ENCODE data around the gene ZSWIM5.
A peak's percentile ranks its signal among the peaks of the same experiment; 100 is the strongest.
"Not testable (repeated sequence)": the region's sequence is repeated elsewhere in the genome, so short reads cannot be mapped to it uniquely, and the experiment has no call there.

ZSWIM5 gene

DNA sequence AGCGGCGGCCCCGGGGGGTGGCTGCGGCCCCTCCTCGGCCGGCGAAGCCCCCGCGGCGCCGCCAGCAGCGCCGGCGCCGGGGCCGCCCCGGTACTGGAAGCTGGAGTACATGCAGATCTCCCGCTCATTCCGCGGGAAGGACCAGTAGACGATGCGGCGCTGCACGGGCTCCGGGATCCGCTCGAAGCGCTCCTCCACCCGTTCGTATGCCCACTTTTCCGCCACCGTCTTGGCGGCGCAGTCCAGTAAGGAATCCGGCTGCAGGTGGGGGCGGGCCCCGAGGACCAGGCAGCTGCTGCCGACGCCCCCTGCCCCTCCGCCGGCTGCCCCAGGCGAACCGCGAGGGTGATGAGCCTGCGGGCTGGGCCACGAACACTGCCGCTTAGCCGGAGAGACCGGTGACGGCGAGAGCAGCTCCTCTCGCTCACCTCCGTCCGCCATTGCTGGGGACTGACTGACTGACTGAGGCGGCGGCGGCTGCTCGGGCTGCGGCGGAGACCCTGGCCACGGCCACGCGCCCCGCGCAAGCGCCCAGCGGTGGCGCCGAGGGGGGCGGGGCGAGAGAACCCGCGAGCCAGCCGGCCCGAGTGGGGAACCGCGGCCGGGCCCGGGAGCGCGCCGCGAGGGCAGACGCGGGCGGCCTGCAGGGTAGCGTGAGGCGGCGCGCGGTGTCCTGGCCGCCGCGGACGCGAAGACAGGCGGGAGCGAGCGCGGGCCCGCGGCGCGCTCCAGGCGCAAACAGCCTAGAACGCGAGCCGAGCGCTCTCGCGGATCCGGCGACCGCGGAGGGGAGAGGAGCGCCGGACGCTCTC lies at the start of gene ZSWIM5:
ZSWIM5 (minus strand) TSS at position 696 of the 812 bp plus-strand sequence; CDS start at position 441, 255 bp downstream.
- Histone ChIP-seq H3K27me3 (ENCODE audit: control insufficient read depth in 5 of 5, insufficient read depth in 4 of 5, low read length in 5 of 5) (peaks cover 0 to 5% (median 3%) of the 10 kb centered on the region in 5 donors), H3K27ac (ENCODE audit: low read depth, low read length) (no peak within 1 kb of the TSS), H3K4me1 (ENCODE audit: control insufficient read depth in 5 of 5, insufficient read depth in 5 of 5, low read length in 5 of 5) (peaks cover 2 to 19% (median 13%) of the 10 kb centered on the region in 5 donors), H3K9ac (ENCODE audit: low read length in 5 of 5) (peak within 1 kb of the TSS; percentile 26 to 75 (median 40)), H3K9me3 (ENCODE audit: control insufficient read depth in 5 of 5, low read length in 5 of 5) (no peaks in the 10 kb centered on the region), H3K4me3 (ENCODE audit: low read depth in 1 of 5, low read length in 5 of 5) (peak within 1 kb of the TSS; percentile 77 to 93 (median 82)), H3K36me3 (ENCODE audit: control insufficient read depth in 5 of 5, insufficient read depth in 5 of 5, low read length in 5 of 5) (no peaks in the 10 kb centered on the region)

DNA sequence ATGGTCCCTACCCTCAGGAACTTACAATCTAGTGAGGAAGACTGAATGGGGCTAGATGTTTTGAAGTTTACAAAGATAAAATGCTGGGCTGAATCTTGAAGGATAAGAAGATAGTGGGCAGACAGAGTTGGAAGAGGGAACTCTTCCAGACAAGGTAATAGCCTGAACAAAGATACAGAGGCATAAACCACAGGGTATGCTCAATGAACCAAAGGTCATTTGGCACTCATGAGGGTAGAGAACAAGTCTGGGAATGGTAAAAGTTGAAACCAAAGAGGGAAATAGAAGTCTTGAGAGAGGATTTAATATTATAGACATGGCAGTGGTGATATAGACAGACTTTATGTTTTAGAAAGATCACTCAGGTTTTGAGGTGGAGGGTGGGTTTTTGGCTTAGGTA lies 48.1 kb upstream of the ZSWIM5 start:
- Histone ChIP-seq H3K36me3 (ENCODE audit: control insufficient read depth in 5 of 5, insufficient read depth in 5 of 5, low read length in 5 of 5) (no peaks in the 10 kb centered on the region), H3K4me3 (ENCODE audit: low read depth in 1 of 5, low read length in 5 of 5) (no peak overlapping the region), H3K9me3 (ENCODE audit: control insufficient read depth in 5 of 5, low read length in 5 of 5) (peaks cover 0 to 16% (median 8%) of the 10 kb centered on the region in 5 donors), H3K9ac (ENCODE audit: low read length in 5 of 5) (no peak overlapping the region), H3K27ac (ENCODE audit: low read depth, low read length) (no peak overlapping the region), H3K27me3 (ENCODE audit: control insufficient read depth in 5 of 5, insufficient read depth in 4 of 5, low read length in 5 of 5) (no peaks in the 10 kb centered on the region), H3K4me1 (ENCODE audit: control insufficient read depth in 5 of 5, insufficient read depth in 5 of 5, low read length in 5 of 5) (no peaks in the 10 kb centered on the region)

DNA sequence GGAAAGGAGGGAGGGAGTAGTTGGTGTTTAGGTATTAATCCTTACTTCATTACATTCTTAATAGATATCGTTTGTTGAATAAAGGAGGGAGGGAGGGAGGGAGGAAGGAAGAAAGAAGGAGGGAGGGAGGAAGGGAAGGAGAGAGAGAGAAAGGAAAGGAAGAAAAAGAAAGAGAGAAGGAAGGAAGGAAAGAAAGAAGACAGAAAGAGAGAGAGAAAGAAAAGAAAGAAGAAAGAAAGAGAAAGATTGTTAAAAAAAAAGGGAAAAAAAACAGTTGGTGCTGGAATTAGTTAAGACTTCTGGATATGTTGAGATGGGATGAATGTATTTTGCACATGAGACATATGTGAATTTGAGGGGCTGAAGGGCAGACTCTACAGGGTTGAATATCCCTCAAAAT lies 44.1 kb upstream of the ZSWIM5 start:
- H3K9ac ChIP-seq (ENCODE audit: low read length in 5 of 5): no peak overlapping the region
- H3K36me3 ChIP-seq (ENCODE audit: control insufficient read depth in 5 of 5, insufficient read depth in 5 of 5, low read length in 5 of 5): no peaks in the 10 kb centered on the region
- peaks cover 0 to 3% (median 0%) of the 10 kb centered on the region in 5 donors for H3K9me3 ChIP-seq (ENCODE audit: control insufficient read depth in 5 of 5, low read length in 5 of 5)
- H3K27me3 ChIP-seq (ENCODE audit: control insufficient read depth in 5 of 5, insufficient read depth in 4 of 5, low read length in 5 of 5): no peaks in the 10 kb centered on the region
- no peaks in the 10 kb centered on the region for H3K4me1 ChIP-seq (ENCODE audit: control insufficient read depth in 5 of 5, insufficient read depth in 5 of 5, low read length in 5 of 5)
- H3K27ac ChIP-seq (ENCODE audit: low read depth, low read length): no peak overlapping the region
- H3K4me3 ChIP-seq (ENCODE audit: low read depth in 1 of 5, low read length in 5 of 5): no peak overlapping the region

DNA sequence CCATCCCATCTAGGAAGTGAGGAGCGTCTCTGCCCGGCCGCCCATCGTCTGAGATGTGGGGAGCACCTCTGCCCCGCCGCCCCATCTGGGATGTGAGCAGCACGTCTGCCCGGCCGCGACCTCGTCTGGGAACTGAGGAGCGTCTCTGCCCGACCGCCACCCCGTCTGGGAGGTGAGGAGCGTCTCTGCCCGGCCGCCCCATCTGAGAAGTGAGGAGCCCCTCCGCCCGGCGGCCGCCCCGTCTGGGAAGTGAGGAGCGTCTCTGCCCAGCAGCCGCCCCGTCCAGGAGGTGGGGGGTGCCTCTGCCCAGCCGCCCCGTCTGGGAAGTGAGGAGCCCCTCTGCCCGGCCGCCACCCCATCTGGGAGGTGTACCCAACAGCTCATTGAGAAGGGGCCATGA lies 41.6 kb upstream of the ZSWIM5 start:
- H3K27ac ChIP-seq (ENCODE audit: low read depth, low read length); H3K27me3 ChIP-seq (ENCODE audit: control insufficient read depth in 5 of 5, insufficient read depth in 4 of 5, low read length in 5 of 5); H3K9ac ChIP-seq (ENCODE audit: low read length in 5 of 5); H3K4me3 ChIP-seq (ENCODE audit: low read depth in 1 of 5, low read length in 5 of 5); H3K4me1 ChIP-seq (ENCODE audit: control insufficient read depth in 5 of 5, insufficient read depth in 5 of 5, low read length in 5 of 5); H3K9me3 ChIP-seq (ENCODE audit: control insufficient read depth in 5 of 5, low read length in 5 of 5); H3K36me3 ChIP-seq (ENCODE audit: control insufficient read depth in 5 of 5, insufficient read depth in 5 of 5, low read length in 5 of 5): not testable (repeated sequence)

DNA sequence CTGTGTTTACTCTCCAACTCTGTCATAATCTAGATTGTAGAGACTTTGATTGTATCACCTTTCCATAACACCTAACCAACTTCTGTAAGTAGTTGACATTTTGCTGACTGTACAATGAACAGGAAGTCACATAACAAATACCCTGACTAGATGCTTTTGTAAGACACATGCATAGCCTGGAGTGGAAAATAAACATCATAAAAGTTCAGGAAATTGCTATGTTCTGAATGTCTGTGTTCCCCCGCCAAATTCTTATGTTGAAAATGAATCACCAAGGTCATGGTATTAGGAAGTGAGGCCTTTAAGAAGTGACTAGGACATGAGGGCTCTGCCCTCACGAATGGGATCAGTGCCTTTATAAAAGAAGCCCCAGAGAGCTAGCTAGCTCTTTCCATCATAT lies 40.4 kb upstream of the ZSWIM5 start:
- Histone ChIP-seq H3K9me3 (ENCODE audit: control insufficient read depth in 5 of 5, low read length in 5 of 5) (peaks cover 0 to 4% (median 0%) of the 10 kb centered on the region in 5 donors), H3K4me3 (ENCODE audit: low read depth in 1 of 5, low read length in 5 of 5) (no peak overlapping the region), H3K4me1 (ENCODE audit: control insufficient read depth in 5 of 5, insufficient read depth in 5 of 5, low read length in 5 of 5) (no peaks in the 10 kb centered on the region), H3K27ac (ENCODE audit: low read depth, low read length) (no peak overlapping the region), H3K27me3 (ENCODE audit: control insufficient read depth in 5 of 5, insufficient read depth in 4 of 5, low read length in 5 of 5) (no peaks in the 10 kb centered on the region), H3K36me3 (ENCODE audit: control insufficient read depth in 5 of 5, insufficient read depth in 5 of 5, low read length in 5 of 5) (no peaks in the 10 kb centered on the region), H3K9ac (ENCODE audit: low read length in 5 of 5) (no peak overlapping the region)

DNA sequence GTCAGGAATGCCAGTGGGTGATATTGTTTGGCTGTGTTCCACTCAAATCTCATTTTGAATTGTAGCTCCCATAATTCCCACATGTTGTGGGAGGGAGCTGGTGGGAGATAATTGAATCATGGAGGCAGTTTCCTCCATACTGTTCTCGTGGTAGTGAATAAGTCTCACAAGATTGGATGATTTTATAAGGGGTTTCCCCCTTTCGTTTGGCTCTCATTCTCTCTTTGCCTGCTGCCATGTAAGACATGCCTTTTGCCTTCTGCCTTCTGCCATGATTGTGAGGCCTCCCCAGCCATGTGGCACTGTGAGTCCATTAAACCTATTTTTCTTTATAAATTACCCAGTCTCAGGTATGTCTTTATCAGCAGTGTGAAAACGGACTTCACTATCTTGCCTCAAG lies 40.0 kb upstream of the ZSWIM5 start:
- H3K9ac ChIP-seq (ENCODE audit: low read length in 5 of 5); H3K27me3 ChIP-seq (ENCODE audit: control insufficient read depth in 5 of 5, insufficient read depth in 4 of 5, low read length in 5 of 5); H3K27ac ChIP-seq (ENCODE audit: low read depth, low read length); H3K4me1 ChIP-seq (ENCODE audit: control insufficient read depth in 5 of 5, insufficient read depth in 5 of 5, low read length in 5 of 5); H3K4me3 ChIP-seq (ENCODE audit: low read depth in 1 of 5, low read length in 5 of 5); H3K36me3 ChIP-seq (ENCODE audit: control insufficient read depth in 5 of 5, insufficient read depth in 5 of 5, low read length in 5 of 5); H3K9me3 ChIP-seq (ENCODE audit: control insufficient read depth in 5 of 5, low read length in 5 of 5): not testable (repeated sequence)

DNA sequence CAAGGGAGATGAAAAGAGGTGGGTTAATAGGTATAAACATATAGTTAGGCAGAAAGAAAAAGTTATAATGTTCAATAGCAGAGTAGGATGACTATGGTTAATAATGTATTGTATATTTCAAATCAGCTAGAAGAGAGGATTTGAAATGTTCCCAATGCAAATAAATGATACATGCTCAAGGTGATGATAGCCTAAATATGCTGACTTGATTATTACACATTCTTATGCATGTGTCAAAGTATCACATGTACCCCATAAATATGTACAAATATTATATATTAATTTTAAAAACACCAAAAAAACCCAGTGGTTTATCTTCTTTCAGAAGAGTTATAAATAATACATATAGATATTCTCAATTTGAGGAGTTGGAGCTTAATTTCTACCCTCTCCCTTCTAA lies 38.3 kb upstream of the ZSWIM5 start:
- Histone ChIP-seq H3K4me1 (ENCODE audit: control insufficient read depth in 5 of 5, insufficient read depth in 5 of 5, low read length in 5 of 5) (no peaks in the 10 kb centered on the region), H3K9ac (ENCODE audit: low read length in 5 of 5) (no peak overlapping the region), H3K9me3 (ENCODE audit: control insufficient read depth in 5 of 5, low read length in 5 of 5) (peaks cover 0 to 4% (median 0%) of the 10 kb centered on the region in 5 donors), H3K4me3 (ENCODE audit: low read depth in 1 of 5, low read length in 5 of 5) (no peak overlapping the region), H3K27ac (ENCODE audit: low read depth, low read length) (no peak overlapping the region), H3K27me3 (ENCODE audit: control insufficient read depth in 5 of 5, insufficient read depth in 4 of 5, low read length in 5 of 5) (no peaks in the 10 kb centered on the region), H3K36me3 (ENCODE audit: control insufficient read depth in 5 of 5, insufficient read depth in 5 of 5, low read length in 5 of 5) (no peaks in the 10 kb centered on the region)

DNA sequence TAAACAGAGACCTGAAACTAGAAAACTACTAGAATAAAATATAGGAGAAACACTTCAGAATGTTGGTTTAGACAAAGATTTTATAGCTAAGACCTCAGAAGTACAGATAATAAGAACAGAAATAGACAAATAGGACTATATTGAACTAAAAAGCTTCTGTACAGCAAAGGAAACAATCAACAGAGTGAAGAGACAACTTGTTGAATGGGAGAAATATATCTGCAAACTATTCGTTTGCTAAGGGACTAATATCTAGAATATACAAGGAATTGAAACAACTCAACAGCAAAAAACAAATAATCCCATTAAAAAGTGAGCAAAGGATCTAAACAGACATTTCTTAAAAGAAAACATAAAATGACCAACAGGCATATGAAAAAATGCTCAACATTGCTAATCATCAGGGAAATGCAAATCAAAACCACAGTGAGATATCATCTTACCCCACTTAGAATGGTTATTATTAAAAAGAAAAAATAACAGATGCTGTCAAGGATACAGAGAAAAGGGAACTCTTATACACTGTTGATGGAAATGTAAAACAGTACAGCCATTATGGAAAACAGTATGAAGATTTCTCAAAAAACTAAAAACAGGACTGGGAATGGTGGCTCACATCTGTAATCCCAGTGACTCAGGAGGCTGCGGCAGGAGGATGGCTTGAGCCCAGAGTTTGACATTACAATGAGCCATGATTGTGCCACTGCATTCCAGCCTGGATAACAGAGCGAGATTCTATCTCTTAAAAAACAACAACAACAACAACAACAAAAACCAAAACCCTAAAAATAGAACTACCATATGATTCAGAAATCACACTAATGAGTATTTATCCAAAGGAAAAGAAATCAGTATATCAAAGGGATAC lies 37.3 kb upstream of the ZSWIM5 start:
- no peak overlapping the region for H3K27ac ChIP-seq (ENCODE audit: low read depth, low read length)
- no peaks in the 10 kb centered on the region for H3K36me3 ChIP-seq (ENCODE audit: control insufficient read depth in 5 of 5, insufficient read depth in 5 of 5, low read length in 5 of 5)
- peaks cover 0 to 4% (median 0%) of the 10 kb centered on the region in 5 donors for H3K9me3 ChIP-seq (ENCODE audit: control insufficient read depth in 5 of 5, low read length in 5 of 5)
- H3K4me1 ChIP-seq (ENCODE audit: control insufficient read depth in 5 of 5, insufficient read depth in 5 of 5, low read length in 5 of 5): no peaks in the 10 kb centered on the region
- no peak overlapping the region for H3K9ac ChIP-seq (ENCODE audit: low read length in 5 of 5)
- no peak overlapping the region for H3K4me3 ChIP-seq (ENCODE audit: low read depth in 1 of 5, low read length in 5 of 5)
- no peaks in the 10 kb centered on the region for H3K27me3 ChIP-seq (ENCODE audit: control insufficient read depth in 5 of 5, insufficient read depth in 4 of 5, low read length in 5 of 5)

DNA sequence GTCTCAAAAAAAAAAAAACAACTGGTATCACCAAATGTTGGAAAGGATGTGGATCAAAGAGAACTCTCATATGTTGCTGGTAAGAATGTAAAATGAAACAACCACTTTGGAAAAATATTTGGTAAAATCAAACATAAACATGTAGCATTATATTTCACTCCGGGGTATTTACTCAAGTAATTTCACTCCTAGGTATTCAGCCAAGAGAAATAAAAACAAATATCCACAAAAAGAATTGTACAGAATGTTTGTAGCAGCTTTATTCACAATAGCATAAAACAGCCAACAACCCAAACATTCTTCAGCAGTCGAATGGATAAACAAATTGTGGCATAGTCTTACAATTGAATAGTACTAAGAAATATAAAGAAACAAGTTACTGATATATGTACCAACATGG lies 32.4 kb upstream of the ZSWIM5 start:
- Histone ChIP-seq H3K9me3 (ENCODE audit: control insufficient read depth in 5 of 5, low read length in 5 of 5) (peaks cover 0 to 4% (median 2%) of the 10 kb centered on the region in 5 donors), H3K27me3 (ENCODE audit: control insufficient read depth in 5 of 5, insufficient read depth in 4 of 5, low read length in 5 of 5) (no peaks in the 10 kb centered on the region), H3K27ac (ENCODE audit: low read depth, low read length) (no peak overlapping the region), H3K9ac (ENCODE audit: low read length in 5 of 5) (no peak overlapping the region), H3K4me1 (ENCODE audit: control insufficient read depth in 5 of 5, insufficient read depth in 5 of 5, low read length in 5 of 5) (no peaks in the 10 kb centered on the region), H3K4me3 (ENCODE audit: low read depth in 1 of 5, low read length in 5 of 5) (no peak overlapping the region), H3K36me3 (ENCODE audit: control insufficient read depth in 5 of 5, insufficient read depth in 5 of 5, low read length in 5 of 5) (no peaks in the 10 kb centered on the region)

DNA sequence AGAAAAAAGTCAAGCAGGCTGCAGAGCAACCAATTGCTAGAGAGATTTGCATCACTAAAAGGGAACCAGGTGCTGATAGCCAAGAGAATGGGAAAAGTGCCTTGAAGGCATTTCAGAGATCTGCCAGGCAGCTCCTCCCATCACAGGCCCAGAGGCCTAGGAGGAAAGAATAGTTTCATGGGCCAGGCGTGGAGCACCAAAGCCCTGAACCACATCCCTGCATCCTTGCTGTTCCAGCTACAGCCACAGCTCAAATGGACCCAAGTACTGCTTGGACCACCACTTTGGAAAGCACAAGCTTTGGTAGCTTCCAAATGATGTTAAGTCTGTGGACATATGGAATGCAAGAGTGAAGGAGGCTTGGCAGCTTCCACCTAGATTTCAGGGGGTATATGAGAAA lies 29.7 kb upstream of the ZSWIM5 start:
- Histone ChIP-seq H3K27ac (ENCODE audit: low read depth, low read length) (no peak overlapping the region), H3K4me3 (ENCODE audit: low read depth in 1 of 5, low read length in 5 of 5) (no peak overlapping the region), H3K9ac (ENCODE audit: low read length in 5 of 5) (no peak overlapping the region), H3K27me3 (ENCODE audit: control insufficient read depth in 5 of 5, insufficient read depth in 4 of 5, low read length in 5 of 5) (no peaks in the 10 kb centered on the region), H3K36me3 (ENCODE audit: control insufficient read depth in 5 of 5, insufficient read depth in 5 of 5, low read length in 5 of 5) (no peaks in the 10 kb centered on the region), H3K4me1 (ENCODE audit: control insufficient read depth in 5 of 5, insufficient read depth in 5 of 5, low read length in 5 of 5) (no peaks in the 10 kb centered on the region), H3K9me3 (ENCODE audit: control insufficient read depth in 5 of 5, low read length in 5 of 5) (peaks cover 0 to 3% (median 0%) of the 10 kb centered on the region in 5 donors)
